GM19468 (cell line): ENCODE data around the gene CAPNS1.

ENCODE experiments used
- ATAC-seq: cut with Tn5 transposase; IDR thresholded peaks from one replicate; pipeline ENCODE4 v1.9.1; 2021; ENCODE audit warnings: mild to moderate bottlenecking, moderate library complexity, moderate number of reproducible peaks; ENCODE audit not compliant: unreplicated experiment; ENCODE audit errors: extremely low read depth

Gene CAPNS1

GRCh38 chr19:36139473-36140303 lies at the start of gene CAPNS1:
TSS of gene CAPNS1 (plus strand) at chr19:36140066. CDS start at chr19:36141012, 946 bp downstream.
- peak; percentile 73 for ATAC-seq

- ATAC-seq, result no peak
These were observed 48.8 kb upstream of the CAPNS1 start for GRCh38 chr19:36090910-36091695.

- ATAC-seq, result no peak
These were observed 47.3 kb upstream of the CAPNS1 start for GRCh38 chr19:36092566-36092965.

GRCh38 chr19:36093146-36093662 lies 46.7 kb upstream of the CAPNS1 start:
- no peak for ATAC-seq

- no peak for ATAC-seq
These were observed 46.2 kb upstream of the CAPNS1 start for GRCh38 chr19:36093687-36094086.

- ATAC-seq, result no peak
These were observed 42.8 kb upstream of the CAPNS1 start for GRCh38 chr19:36097036-36097435.

- ATAC-seq, result no peak
These were observed 40.6 kb upstream of the CAPNS1 start for GRCh38 chr19:36099166-36099785.

- ATAC-seq, result no peak
These were observed 39.4 kb upstream of the CAPNS1 start for GRCh38 chr19:36100476-36100875.

GRCh38 chr19:36101550-36102327 lies 38.1 kb upstream of the CAPNS1 start:
- ATAC-seq, result no peak

- ATAC-seq, result no peak
These were observed 36.7 kb upstream of the CAPNS1 start for GRCh38 chr19:36103040-36103626.

GRCh38 chr19:36103842-36104552 lies 35.9 kb upstream of the CAPNS1 start:
- no peak for ATAC-seq

- ATAC-seq, result no peak
These were observed 33.4 kb upstream of the CAPNS1 start for GRCh38 chr19:36106441-36106840.

- ATAC-seq, result no peak
These were observed 32.9 kb upstream of the CAPNS1 start for GRCh38 chr19:36106991-36107390.

- no peak for ATAC-seq
These were observed 31.2 kb upstream of the CAPNS1 start for GRCh38 chr19:36108684-36109083.

GRCh38 chr19:36110487-36111199 lies 29.2 kb upstream of the CAPNS1 start, which contains the start of gene OVOL3:
TSS of gene OVOL3 (plus strand) at chr19:36111143. CDS start at chr19:36111203, 60 bp downstream.
- no peak for ATAC-seq

GRCh38 chr19:36111200-36111539 lies 28.7 kb upstream of the CAPNS1 start:
- ATAC-seq, result no peak

GRCh38 chr19:36112678-36113077 lies 27.2 kb upstream of the CAPNS1 start:
- no peak for ATAC-seq

- no peak for ATAC-seq
These were observed 26.4 kb upstream of the CAPNS1 start for GRCh38 chr19:36113425-36113824.
